SW480 (cell line): ENCODE data around the gene RTRAF.

ENCODE experiments used
- DNase-seq: peaks from one replicate; pipeline ENCODE4 v3.0.0-alpha.2; 2016; ENCODE audit warnings: low spot score

RTRAF gene

DNA sequence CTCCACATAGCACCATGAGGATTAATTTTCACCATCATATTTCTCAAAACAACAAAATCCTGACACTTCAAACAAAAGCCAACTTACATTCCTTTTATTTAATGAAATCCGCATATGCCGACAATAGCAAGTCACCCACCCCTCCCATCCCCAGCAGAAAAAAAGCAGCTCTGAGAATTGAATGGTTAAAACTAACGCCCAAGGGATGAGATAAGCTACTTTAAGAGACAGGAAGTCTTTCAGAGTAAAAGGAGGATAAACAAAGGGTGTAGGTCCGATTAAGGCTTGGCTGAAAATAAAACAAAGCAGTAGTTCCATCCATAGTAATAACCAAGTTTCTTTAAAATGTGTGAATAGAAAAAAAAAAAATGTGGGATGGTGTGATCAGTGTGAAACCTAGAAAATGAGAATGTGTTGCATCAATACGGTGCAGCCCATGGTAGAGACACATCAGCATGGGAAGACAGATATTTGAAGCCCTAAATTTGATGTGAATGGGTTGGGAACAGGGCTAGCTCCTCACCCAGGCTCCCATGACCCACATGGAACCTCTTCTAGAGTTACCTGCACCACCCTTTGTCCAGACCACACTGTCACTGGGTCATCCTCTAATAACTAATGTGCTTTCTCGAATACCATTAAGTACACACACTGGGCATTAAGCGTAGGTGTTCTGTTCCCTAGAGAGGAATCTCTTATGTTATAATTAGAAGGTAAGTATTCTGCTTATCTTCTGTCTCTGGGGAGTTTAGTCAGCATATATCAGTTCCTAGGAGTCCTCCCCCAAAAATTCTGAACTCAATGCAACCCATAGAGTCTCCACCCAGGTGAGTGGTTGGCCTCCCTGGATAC is 31.7 kb downstream of the RTRAF start:
- DNase-seq = no peak

DNA sequence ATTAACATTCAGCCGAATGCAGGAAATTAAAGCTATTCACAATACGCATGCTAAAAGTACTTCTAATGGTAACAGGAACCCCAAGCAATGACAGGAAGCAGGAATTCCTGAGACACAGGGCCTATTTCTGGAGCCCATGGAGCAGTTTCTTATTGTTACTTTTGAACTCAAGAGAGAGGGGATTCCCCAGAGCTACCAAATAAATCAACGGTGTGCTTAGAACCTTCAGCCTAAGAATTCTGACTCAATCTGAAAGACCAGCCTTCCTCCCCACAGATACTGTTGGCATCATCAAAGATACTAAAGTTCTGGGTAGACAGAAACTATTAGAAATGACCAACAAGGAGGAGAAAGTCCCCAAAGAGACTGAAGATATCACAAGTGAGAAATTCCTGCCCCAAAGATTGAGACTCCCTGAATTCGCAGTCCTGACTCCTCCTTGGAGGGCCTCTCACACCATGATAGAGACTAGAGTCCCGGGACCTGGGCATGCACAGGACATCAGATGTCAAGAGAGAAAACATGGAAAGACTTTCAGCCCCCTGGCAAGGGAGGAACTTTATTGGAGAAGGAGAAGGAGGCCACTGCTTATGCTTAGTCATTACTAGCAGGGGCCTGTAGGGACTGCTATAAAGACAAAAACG is 32.7 kb downstream of the RTRAF start:
- DNase-seq = no peak

DNA sequence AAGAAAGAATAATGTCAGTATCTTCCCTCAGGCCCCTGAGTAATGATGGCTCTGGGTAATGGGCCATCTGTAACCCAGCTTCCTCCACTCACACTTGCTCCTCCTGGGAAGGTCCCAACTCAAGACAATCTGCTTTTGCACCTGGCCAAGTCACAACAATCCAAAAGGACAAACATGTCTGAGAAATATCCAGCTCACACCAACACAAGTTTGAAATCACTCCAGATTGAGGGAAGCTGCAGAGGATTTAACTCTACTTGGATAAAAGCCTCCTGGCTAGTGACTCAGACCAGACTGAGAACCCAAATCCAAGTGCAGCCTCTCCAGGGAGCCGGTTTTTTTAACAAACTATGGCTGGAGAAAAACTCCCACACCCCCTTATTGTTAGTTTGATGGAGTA is 34.2 kb downstream of the RTRAF start:
- no peak for DNase-seq

GRCh38 chr14:52025310-52025709 is 36.0 kb downstream of the RTRAF start:
- no peak for DNase-seq

- no peak for DNase-seq
Observed at GRCh38 chr14:52026017-52026660, 36.8 kb downstream of the RTRAF start.

DNA sequence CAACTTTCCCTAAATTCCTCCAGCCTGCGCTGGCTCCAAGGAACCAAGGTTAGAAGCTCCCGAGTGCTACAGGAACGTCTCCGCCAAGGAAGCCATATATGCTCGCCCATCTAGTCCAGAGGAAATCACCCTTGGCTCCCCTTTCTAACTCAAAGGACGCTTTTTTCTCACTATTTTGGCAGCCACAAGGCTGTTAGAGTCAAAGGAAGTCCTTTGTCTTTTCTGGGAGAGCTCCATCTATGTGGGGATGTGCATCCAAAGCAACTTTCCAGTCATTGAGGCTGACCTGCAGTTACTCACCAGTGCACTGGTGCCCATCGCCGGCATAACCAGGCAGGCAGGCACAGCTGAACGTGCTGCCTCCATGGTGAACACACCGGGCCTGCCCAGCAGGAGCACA is 37.6 kb downstream of the RTRAF start:
- DNase-seq = no peak

- DNase-seq = no peak
Observed at GRCh38 chr14:52029881-52030280, 40.5 kb downstream of the RTRAF start.

GRCh38 chr14:52031781-52032180 is 42.4 kb downstream of the RTRAF start:
- no peak for DNase-seq

- DNase-seq = no peak
Observed at GRCh38 chr14:52032204-52032801, 43.0 kb downstream of the RTRAF start.

DNA sequence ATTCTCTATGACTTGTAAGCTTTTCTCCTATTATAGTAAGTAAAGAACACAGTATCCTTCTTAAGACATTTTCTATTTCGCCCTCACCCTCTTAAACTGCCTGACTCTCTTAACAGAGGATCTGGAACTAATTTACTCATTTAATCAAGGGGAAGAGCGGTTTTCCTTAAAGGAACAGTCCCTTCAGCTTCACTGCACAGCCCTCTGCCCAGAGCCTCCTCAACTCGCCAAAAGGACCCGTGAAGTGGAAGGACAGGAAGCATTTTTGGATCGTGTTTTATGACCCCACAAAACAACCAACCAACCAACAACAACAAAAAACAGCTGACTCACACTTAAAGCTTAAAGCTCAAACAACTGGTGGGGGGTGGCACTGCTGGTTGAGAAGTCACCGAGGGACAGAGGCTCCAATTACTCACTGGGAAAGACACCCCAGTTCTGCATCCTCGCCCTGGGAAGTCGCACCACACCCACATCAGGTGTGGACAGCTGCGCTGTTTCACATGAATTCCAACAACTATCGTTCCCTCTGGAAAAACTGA is 43.8 kb downstream of the RTRAF start:
- peak; percentile 25 for DNase-seq

- DNase-seq = no peak
Observed at GRCh38 chr14:52039124-52039815, 49.9 kb downstream of the RTRAF start.

GRCh38 chr14:52040598-52040997 is 51.3 kb downstream of the RTRAF start:
- DNase-seq = no peak

DNA sequence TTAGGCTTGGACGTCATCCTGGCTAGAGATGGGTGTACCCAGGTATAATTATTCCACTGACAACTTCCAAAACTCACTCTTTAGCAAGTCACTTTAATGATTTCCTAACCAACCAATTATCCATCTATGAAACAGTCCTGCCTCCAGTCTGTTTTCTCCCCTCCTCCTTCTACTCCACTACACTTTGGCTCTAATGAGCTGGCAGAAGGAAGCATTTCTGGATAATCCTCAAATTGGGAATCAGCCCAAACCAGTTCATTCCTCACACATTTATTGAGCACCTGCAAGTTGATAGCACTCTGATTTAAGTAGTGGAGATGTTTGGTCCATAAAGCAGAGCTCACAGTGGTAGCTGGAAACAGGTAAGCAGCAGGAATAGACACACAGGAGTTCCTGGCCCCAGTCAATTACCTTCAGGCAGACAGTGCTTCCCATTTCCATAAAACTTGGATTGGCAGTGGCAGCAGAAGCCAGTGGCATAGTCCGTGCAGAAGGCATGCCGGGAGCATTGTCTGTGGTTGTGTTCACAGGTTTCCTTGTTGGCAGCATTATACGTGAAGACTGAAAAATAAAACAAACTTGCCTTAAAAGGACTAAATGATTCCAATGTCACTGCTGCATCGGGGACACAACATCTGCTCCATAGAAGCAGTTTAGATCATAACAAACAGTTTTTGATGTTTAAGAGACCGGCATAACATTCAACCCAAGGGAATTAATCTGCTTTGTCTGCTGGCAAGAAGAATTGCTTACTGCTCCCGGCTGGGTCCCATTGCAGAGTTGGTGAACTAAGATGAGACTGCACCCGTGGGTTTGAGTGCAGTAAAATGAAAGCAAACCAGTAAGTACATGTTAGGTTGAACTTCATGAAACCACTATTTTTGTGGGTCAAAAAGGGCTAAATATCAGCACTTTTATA is 53.3 kb downstream of the RTRAF start:
- no peak for DNase-seq

GRCh38 chr14:52043690-52044089 is 54.3 kb downstream of the RTRAF start:
- DNase-seq = peak; percentile 30

DNA sequence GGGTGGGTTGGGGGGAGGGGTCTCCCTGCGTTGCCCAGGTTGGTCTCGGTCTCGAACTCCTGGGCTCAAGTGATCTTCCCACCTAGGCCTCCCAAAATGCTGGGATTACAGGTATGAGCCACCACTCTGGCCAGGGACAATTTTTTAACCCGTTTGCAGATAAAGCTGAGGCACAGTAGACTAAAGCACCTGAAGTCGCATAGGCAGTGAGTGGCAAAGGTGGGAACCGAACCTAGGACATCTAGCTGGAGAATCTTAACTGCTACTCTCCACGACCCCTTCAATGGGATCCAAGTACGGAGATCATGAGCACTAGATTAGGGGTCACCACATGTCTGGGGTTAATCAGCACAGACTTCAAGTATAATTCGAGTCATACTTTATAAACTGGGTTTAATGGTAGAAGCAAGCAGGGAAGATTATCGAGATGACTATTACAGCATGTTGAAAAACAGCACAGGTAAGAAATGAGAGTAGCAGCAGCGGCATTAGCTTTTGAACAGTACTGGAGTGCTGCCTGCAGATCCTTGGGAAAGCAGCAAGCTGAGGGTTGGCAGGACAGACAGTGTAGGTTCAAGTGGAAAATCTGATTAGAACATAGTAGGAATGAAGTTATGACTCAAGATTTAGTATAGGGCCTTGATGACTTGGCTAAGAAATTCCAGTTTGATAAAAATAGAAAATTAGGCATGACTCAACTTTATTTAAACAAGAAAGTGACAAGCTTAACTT is 55.6 kb downstream of the RTRAF start:
- no peak for DNase-seq

- no peak for DNase-seq
Observed at GRCh38 chr14:52046376-52046917, 57.1 kb downstream of the RTRAF start.

DNA sequence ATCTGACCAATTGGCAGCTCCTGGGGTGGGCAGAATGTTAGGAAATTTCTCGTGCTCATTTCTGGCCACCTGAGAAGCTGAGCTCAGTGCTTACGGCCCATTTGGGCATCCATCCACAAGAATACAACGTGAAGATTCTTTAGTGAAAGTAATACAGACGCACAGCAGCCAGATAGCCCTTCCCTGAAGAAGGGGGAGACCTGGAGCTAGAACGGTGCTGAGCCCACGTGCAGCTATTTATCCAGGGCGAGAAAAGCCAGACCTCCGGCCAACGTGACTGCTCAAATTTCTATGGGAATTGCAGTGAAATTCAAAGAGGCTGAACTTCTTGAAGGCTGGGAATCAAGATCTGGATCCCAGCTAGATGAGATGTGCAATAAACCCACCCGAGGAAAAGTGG is 58.8 kb downstream of the RTRAF start:
- no peak for DNase-seq

DNA sequence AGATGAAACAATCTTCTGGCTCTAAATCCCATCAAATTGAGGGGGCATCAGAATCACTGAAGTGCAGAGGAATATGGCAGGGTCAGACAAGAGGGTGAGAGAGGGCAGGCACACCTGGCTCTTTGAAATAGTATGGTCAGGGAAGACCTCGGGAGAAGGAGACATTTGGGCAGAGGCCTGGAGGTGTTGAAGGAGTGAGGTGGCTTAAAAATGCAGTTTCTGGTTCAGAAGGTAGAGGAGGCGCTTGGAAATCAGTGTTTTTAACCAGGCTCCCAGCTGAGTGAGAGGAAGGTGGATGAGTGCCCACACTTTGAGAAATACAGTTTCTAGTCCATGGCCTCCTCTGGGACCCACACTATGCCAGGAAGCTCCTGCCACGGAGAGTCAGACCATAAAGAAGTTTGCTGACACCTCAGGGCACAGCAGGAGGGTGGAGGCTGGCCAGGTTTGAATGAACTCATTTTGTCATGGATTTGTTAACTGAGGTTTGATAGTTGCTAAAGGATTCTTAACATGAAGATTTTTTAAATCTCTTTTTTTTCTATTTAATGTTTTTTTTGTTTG is 59.4 kb downstream of the RTRAF start:
- no peak for DNase-seq

DNA sequence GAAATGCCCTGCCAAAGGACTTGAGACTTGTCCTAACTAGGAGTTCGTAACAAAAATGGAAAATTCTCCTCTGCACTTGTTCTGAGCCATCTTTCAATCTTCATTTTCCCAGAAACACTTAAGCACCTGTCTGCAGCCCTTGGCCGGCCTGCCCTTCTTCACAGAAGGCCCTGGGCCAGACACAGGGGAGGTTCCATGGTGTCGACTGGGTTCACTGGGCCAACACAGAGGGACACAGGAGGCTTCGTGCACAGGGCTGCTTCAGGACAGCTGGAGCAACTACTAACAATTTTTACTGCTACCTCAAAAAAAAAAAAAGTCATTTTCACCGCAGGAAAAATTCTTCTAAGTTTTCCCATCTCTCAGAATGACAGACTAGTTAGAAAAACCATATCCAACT is 59.9 kb downstream of the RTRAF start:
- no peak for DNase-seq
